Liver (tissue), 9 donors: ENCODE results near the gene TARBP1. TPM values are rescaled to one million over a fixed set of nuclear protein-coding genes. Genes with fewer than 3 reads are reported as not detected.

Source experiments
- DNase-seq: peaks from one replicate; pipeline ENCODE4 v3.0.0-alpha.2; 2017; ENCODE audit warnings: low spot score
- H3K27ac ChIP-seq, 2 donors: one replicate each; pipeline ENCODE4 v1.7.0; 2013; ENCODE audit warnings: inconsistent platforms in 2 of 2, low read length in 2 of 2, control low read depth in 1 of 2, low read depth in 1 of 2, mild to moderate bottlenecking in 1 of 2
- H3K27me3 ChIP-seq, 4 donors: one replicate each; pipeline versions ENCODE4 v1.6.1 to v1.7.0; 2013; ENCODE audit warnings: low read length in 3 of 4, inconsistent platforms in 1 of 4, mild to moderate bottlenecking in 1 of 4, moderate library complexity in 1 of 4; ENCODE audit not compliant: control insufficient read depth in 4 of 4, insufficient read depth in 4 of 4
- H3K36me3 ChIP-seq, 4 donors: one replicate each; pipeline versions ENCODE4 v1.6.1 to v1.7.0; 2013; ENCODE audit warnings: low read length in 3 of 4, mild to moderate bottlenecking in 3 of 4, low read depth in 1 of 4, moderate library complexity in 1 of 4; ENCODE audit not compliant: control insufficient read depth in 4 of 4, insufficient read depth in 3 of 4
- H3K4me1 ChIP-seq, 4 donors: one replicate each; pipeline versions ENCODE4 v1.6.1 to v1.7.0; 2013; ENCODE audit warnings: low read length in 3 of 4, mild to moderate bottlenecking in 3 of 4, moderate library complexity in 1 of 4; ENCODE audit not compliant: control insufficient read depth in 4 of 4, insufficient read depth in 4 of 4
- H3K4me3 ChIP-seq, 3 donors: one replicate each; pipeline versions ENCODE4 v1.6.1 to v1.7.0; 2013; ENCODE audit warnings: low read length in 3 of 3, control low read depth in 1 of 3, low read depth in 1 of 3, mild to moderate bottlenecking in 1 of 3
- H3K9ac ChIP-seq, 2 donors: one replicate each; pipeline ENCODE4 v1.7.0; 2013; ENCODE audit warnings: low read length in 2 of 2, mild to moderate bottlenecking in 2 of 2, moderate library complexity in 2 of 2, control low read depth in 1 of 2, low read depth in 1 of 2
- H3K9me3 ChIP-seq, 4 donors: one replicate each; pipeline versions ENCODE4 v1.6.1 to v1.7.0; 2013; ENCODE audit warnings: low read length in 3 of 4; ENCODE audit not compliant: control insufficient read depth in 4 of 4
- ATF3 ChIP-seq: IDR thresholded peaks from 2 replicates; pipeline ENCODE4 v1.6.1; 2016; ENCODE audit warnings: antibody characterized with exemption
- CTCF ChIP-seq: fragments of 150-350 bp; IDR thresholded peaks from 2 replicates; pipeline ENCODE4 v1.5.1; 2017; ENCODE audit warnings: improper control_type of control experiment, low read depth, low read length; ENCODE audit not compliant: missing input control
- FOXA1 ChIP-seq: IDR thresholded peaks from 2 replicates; pipeline ENCODE4 v1.6.1; 2016; ENCODE audit warnings: antibody characterized with exemption
- FOXA2 ChIP-seq: IDR thresholded peaks from 2 replicates; pipeline ENCODE4 v1.6.1; 2016; ENCODE audit warnings: antibody characterized with exemption
- GABPA ChIP-seq, 2 donors: IDR thresholded peaks in 1 of 2; conservative IDR thresholded peaks in 1 of 2; 2 replicates each; pipeline ENCODE4 v1.6.1; 2016; ENCODE audit warnings: antibody characterized with exemption in 2 of 2, mild to moderate bottlenecking in 1 of 2, moderate library complexity in 1 of 2
- HNF4A ChIP-seq, 2 donors: conservative IDR thresholded peaks; 2 replicates each; pipeline ENCODE4 v1.6.1; 2016; ENCODE audit warnings: antibody characterized with exemption in 2 of 2, mild to moderate bottlenecking in 2 of 2
- HNF4G ChIP-seq: IDR thresholded peaks from 2 replicates; pipeline ENCODE4 v1.6.1; 2016; ENCODE audit warnings: antibody characterized with exemption
- JUND ChIP-seq, 2 donors: IDR thresholded peaks; 2 replicates each; pipeline ENCODE4 v1.6.1; 2016; ENCODE audit warnings: antibody characterized with exemption in 2 of 2
- MAX ChIP-seq: IDR thresholded peaks from 2 replicates; pipeline ENCODE4 v1.6.1; 2016; ENCODE audit warnings: antibody characterized with exemption
- NR2F2 ChIP-seq: IDR thresholded peaks from 2 replicates; pipeline ENCODE4 v1.6.1; 2016; ENCODE audit warnings: antibody characterized with exemption
- RAD21 ChIP-seq, 2 donors: IDR thresholded peaks; 2 replicates each; pipeline ENCODE4 v1.6.1; 2016; ENCODE audit warnings: antibody characterized with exemption in 2 of 2, mild to moderate bottlenecking in 2 of 2
- REST ChIP-seq: IDR thresholded peaks from 2 replicates; pipeline ENCODE4 v1.6.1; 2016; ENCODE audit warnings: antibody characterized with exemption, mild to moderate bottlenecking
- RXRA ChIP-seq, 2 donors: IDR thresholded peaks; 2 replicates each; pipeline ENCODE4 v1.6.1; 2017 to 2018; ENCODE audit warnings: antibody characterized with exemption in 2 of 2, mild to moderate bottlenecking in 1 of 2
- SP1 ChIP-seq: IDR thresholded peaks from 2 replicates; pipeline ENCODE4 v1.6.1; 2018; ENCODE audit warnings: antibody characterized with exemption, mild to moderate bottlenecking
- TAF1 ChIP-seq: conservative IDR thresholded peaks from 2 replicates; pipeline ENCODE4 v1.6.1; 2016; ENCODE audit warnings: antibody characterized with exemption, mild to moderate bottlenecking
- YY1 ChIP-seq: IDR thresholded peaks from 2 replicates; pipeline ENCODE4 v1.6.1; 2016; ENCODE audit warnings: antibody characterized with exemption, mild to moderate bottlenecking
- ZBTB33 ChIP-seq: IDR thresholded peaks from 2 replicates; pipeline ENCODE4 v1.6.1; 2016; ENCODE audit warnings: antibody characterized with exemption
- WGBS: extraction: QIAGEN DNeasy Blood & Tissue Kit; methylation state at CpG from one replicate; pipeline ENCODE4 v1.1.7; 2013; 5-methylcytosine and 5-hydroxymethylcytosine counted together
- polyA plus RNA-seq, 2 donors: library from polyadenylated mRNA; stranded (reverse) in 1 of 2; unstranded in 1 of 2; fragments of 200-250 nt in 1 of 2; fragments of >200 nt in 1 of 2; fragmentation: Nextera tagmentation in 1 of 2; extraction: Ambion mirVana in 1 of 2; gene quantifications; one replicate each; pipeline versions ENCODE4 v1.2.1 to v1.2.3, GENCODE V29; 2013 to 2015
- total RNA-seq, 2 donors: library from RNA; depleted of rRNA; stranded (reverse); fragments of >200 nt; gene quantifications; one replicate each; pipeline ENCODE4 v1.2.3, GENCODE V29; 2014
- donor health status: healthy.
- donor health status: healthy.
- donor health status: healthy.
- donor health status: healthy.
- donor health status: healthy.

The TARBP1 gene
- total and polyA plus RNA-seq, 4 donors: 4.1 to 17.6 (median 9.1) TPM

- TF ChIP-seq GABPA (IDR thresholded peaks at IDR 0.05 in 1 of 2, conservative IDR thresholded peaks at IDR 0.05 in 1 of 2): no peak
- no peak for TF ChIP-seq YY1
Measured at GRCh38 chr1:234489007-234489697, 10.2 kb upstream of the TARBP1 start (continued).

- H3K27ac ChIP-seq: no peak overlapping the region
- no peak overlapping the region for H3K9ac ChIP-seq
Measured at GRCh38 chr1:234488054-234489006, 9.4 kb upstream of the TARBP1 start.

More at GRCh38 chr1:234488054-234489006, 9.4 kb upstream of the TARBP1 start:
- DNase-seq: no peak
- Histone ChIP-seq H3K27me3 (no peaks in the 10 kb centered on the region), H3K4me1 (peaks cover 0 to 7% (median 3%) of the 10 kb centered on the region in 4 donors), H3K36me3 (no peaks in the 10 kb centered on the region), H3K4me3 (no peak overlapping the region), H3K9me3 (no peaks in the 10 kb centered on the region)
- 86% methylated on average over 9 of the region's 9 CpGs for WGBS
- TF ChIP-seq CTCF (no peak), FOXA1 (no peak), REST (no peak), RXRA (IDR thresholded peaks at IDR 0.05) (no peak), ZBTB33 (no peak), ATF3 (no peak), MAX (no peak), SP1 (no peak), YY1 (no peak), JUND (IDR thresholded peaks at IDR 0.05) (no peak), NR2F2 (no peak), TAF1 (no peak), FOXA2 (no peak), HNF4A (conservative IDR thresholded peaks at IDR 0.05) (no peak), RAD21 (IDR thresholded peaks at IDR 0.05) (no peak), HNF4G (no peak), GABPA (IDR thresholded peaks at IDR 0.05 in 1 of 2, conservative IDR thresholded peaks at IDR 0.05 in 1 of 2) (no peak)
